ENCODE results near the gene SASH3. TPM values are rescaled to one million over a fixed set of nuclear protein-coding genes. Genes with fewer than 3 reads are reported as not detected.

The SASH3 gene
- total RNA-seq, 1 donor from 2014 or later, result not detected

GRCh38 chrX:129797251-129797906 lies 17.6 kb downstream of the SASH3 start:
- Mint-ChIP-seq H3K9me3 (ENCODE audit: unreplicated experiment) (no peaks in the 10 kb centered on the region), H3K27ac (ENCODE audit: unreplicated experiment) (no peak overlapping the region), H3K36me3 (ENCODE audit: low read depth, unreplicated experiment) (no peaks in the 10 kb centered on the region), H3K4me3 (ENCODE audit: unreplicated experiment) (no peak overlapping the region), H3K27me3 (ENCODE audit: unreplicated experiment) (peaks cover 5% of the 10 kb centered on the region), H3K4me1 (ENCODE audit: unreplicated experiment) (no peaks in the 10 kb centered on the region)
- DNase-seq (ENCODE audit: low spot score), result no peak
- TF ChIP-seq CTCF (IDR thresholded peaks at IDR 0.05; ENCODE audit: unreplicated experiment), result no peak

- no peak for TF ChIP-seq CTCF (IDR thresholded peaks at IDR 0.05; ENCODE audit: unreplicated experiment)
- Mint-ChIP-seq H3K4me3 (ENCODE audit: unreplicated experiment) (no peak overlapping the region), H3K4me1 (ENCODE audit: unreplicated experiment) (no peaks in the 10 kb centered on the region), H3K27me3 (ENCODE audit: unreplicated experiment) (no peaks in the 10 kb centered on the region), H3K27ac (ENCODE audit: unreplicated experiment) (no peak overlapping the region), H3K9me3 (ENCODE audit: unreplicated experiment) (no peaks in the 10 kb centered on the region), H3K36me3 (ENCODE audit: low read depth, unreplicated experiment) (no peaks in the 10 kb centered on the region)
- no peak for DNase-seq (ENCODE audit: low spot score)
These were observed 18.7 kb downstream of the SASH3 start for GRCh38 chrX:129798456-129798855.

GRCh38 chrX:129798888-129799287 lies 19.1 kb downstream of the SASH3 start:
- H3K4me1 Mint-ChIP-seq (ENCODE audit: unreplicated experiment), result no peaks in the 10 kb centered on the region
- no peaks in the 10 kb centered on the region for H3K36me3 Mint-ChIP-seq (ENCODE audit: low read depth, unreplicated experiment)
- no peaks in the 10 kb centered on the region for H3K27me3 Mint-ChIP-seq (ENCODE audit: unreplicated experiment)
- no peak for TF ChIP-seq CTCF (IDR thresholded peaks at IDR 0.05; ENCODE audit: unreplicated experiment)
- no peaks in the 10 kb centered on the region for H3K9me3 Mint-ChIP-seq (ENCODE audit: unreplicated experiment)
- no peak overlapping the region for H3K4me3 Mint-ChIP-seq (ENCODE audit: unreplicated experiment)
- DNase-seq (ENCODE audit: low spot score), result no peak
- H3K27ac Mint-ChIP-seq (ENCODE audit: unreplicated experiment), result no peak overlapping the region

GRCh38 chrX:129800186-129800585 lies 20.4 kb downstream of the SASH3 start:
- Mint-ChIP-seq H3K9me3 (ENCODE audit: unreplicated experiment) (no peaks in the 10 kb centered on the region), H3K4me1 (ENCODE audit: unreplicated experiment) (no peaks in the 10 kb centered on the region), H3K4me3 (ENCODE audit: unreplicated experiment) (no peak overlapping the region), H3K27me3 (ENCODE audit: unreplicated experiment) (no peaks in the 10 kb centered on the region), H3K27ac (ENCODE audit: unreplicated experiment) (no peak overlapping the region), H3K36me3 (ENCODE audit: low read depth, unreplicated experiment) (peaks cover under 1% of the 10 kb centered on the region)
- TF ChIP-seq CTCF (IDR thresholded peaks at IDR 0.05; ENCODE audit: unreplicated experiment), result no peak
- no peak for DNase-seq (ENCODE audit: low spot score)

- no peak for TF ChIP-seq CTCF (IDR thresholded peaks at IDR 0.05; ENCODE audit: unreplicated experiment)
- Mint-ChIP-seq H3K9me3 (ENCODE audit: unreplicated experiment) (no peaks in the 10 kb centered on the region), H3K4me1 (ENCODE audit: unreplicated experiment) (no peaks in the 10 kb centered on the region), H3K27me3 (ENCODE audit: unreplicated experiment) (no peaks in the 10 kb centered on the region), H3K4me3 (ENCODE audit: unreplicated experiment) (no peak overlapping the region), H3K27ac (ENCODE audit: unreplicated experiment) (no peak overlapping the region), H3K36me3 (ENCODE audit: low read depth, unreplicated experiment) (peaks cover 5% of the 10 kb centered on the region)
- no peak for DNase-seq (ENCODE audit: low spot score)
These were observed 23.1 kb downstream of the SASH3 start for GRCh38 chrX:129802863-129803262.
